ENCODE results near the gene AURKB.

AURKB gene

GRCh38 chr17:8192070-8192815 is 18.1 kb downstream of the AURKB start:
- peak; percentile 83 for DNase-seq (ENCODE audit: low read depth)
- TF ChIP-seq CTCF (IDR thresholded peaks at IDR 0.05; ENCODE audit: low read depth, low read length, missing control alignments) = no peak
- peak overlapping the region; percentile 44 for H3K4me3 ChIP-seq (ENCODE audit: low read depth, low read length)

DNA sequence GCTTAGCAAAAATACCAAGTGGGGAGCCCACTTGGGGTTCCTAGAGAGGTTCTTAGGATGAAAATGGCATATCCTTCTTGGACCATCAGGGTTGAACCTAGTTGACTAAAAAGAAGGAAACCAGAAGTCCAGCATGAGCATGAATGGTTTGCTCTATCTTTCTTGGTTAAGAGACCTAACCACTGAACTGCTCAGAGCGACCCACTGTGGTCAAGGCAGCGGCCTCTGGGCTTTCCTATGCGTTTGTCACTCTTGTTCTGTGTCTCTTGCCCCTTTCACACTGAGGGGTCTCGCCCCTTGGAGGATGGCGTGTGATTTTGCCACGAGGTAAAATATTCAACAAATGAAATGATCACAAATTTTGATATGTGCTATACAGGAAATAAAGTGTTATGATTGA is 19.9 kb downstream of the AURKB start:
- H3K4me3 ChIP-seq (ENCODE audit: low read depth, low read length) = peak overlapping the region; percentile 41
- DNase-seq (ENCODE audit: low read depth) = no peak
- TF ChIP-seq CTCF (IDR thresholded peaks at IDR 0.05; ENCODE audit: low read depth, low read length, missing control alignments) = no peak

GRCh38 chr17:8189711-8190477 is 20.5 kb downstream of the AURKB start, which contains the start of gene BORCS6:
Gene BORCS6 (minus strand): TSS chr17:8190180. CDS start chr17:8190140, 40 bp downstream.
- peak; percentile 97 for DNase-seq (ENCODE audit: low read depth)
- TF ChIP-seq CTCF (IDR thresholded peaks at IDR 0.05; ENCODE audit: low read depth, low read length, missing control alignments) = peak; percentile 6
- H3K4me3 ChIP-seq (ENCODE audit: low read depth, low read length) = peak within 1 kb of the TSS; percentile 84

DNA sequence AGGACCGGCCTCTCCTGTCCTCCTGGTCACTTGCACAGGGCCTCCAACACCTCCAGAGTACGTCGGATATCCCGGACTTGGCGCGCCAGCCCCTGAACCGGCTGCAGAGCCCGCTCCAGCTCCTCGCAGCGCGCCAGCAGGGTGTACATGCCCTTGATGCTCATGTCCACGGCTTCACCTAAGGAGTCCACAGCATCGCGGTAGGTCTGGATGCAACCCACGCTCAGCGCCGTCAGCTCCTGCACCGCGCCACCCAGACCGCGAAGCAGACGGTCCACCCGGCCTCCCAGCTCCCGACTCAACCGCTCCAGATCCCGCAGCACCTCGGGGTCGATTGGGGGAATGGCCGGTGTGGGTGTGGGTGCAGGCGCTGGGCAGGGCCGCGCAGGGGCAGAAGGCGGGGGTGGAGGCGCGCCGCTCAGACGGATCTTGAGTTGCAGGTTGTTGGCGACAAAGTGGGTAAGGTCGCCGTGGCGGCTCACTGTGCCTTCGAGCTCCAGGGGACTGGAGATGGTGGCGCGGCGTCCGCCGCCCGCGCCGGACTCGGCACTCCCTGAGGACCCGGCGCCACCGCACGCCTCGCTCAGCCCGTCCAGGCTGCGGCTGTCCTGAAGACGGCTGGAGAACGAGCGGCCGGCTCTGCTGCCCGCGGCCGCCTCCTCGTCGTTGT is 21.2 kb downstream of the AURKB start:
- no peak for DNase-seq (ENCODE audit: low read depth)
- peak overlapping the region; percentile 84 for H3K4me3 ChIP-seq (ENCODE audit: low read depth, low read length)
- TF ChIP-seq CTCF (IDR thresholded peaks at IDR 0.05; ENCODE audit: low read depth, low read length, missing control alignments) = no peak

GRCh38 chr17:8188263-8188839 is 22.0 kb downstream of the AURKB start:
- peak overlapping the region; percentile 84 for H3K4me3 ChIP-seq (ENCODE audit: low read depth, low read length)
- no peak for TF ChIP-seq CTCF (IDR thresholded peaks at IDR 0.05; ENCODE audit: low read depth, low read length, missing control alignments)
- DNase-seq (ENCODE audit: low read depth) = no peak

DNA sequence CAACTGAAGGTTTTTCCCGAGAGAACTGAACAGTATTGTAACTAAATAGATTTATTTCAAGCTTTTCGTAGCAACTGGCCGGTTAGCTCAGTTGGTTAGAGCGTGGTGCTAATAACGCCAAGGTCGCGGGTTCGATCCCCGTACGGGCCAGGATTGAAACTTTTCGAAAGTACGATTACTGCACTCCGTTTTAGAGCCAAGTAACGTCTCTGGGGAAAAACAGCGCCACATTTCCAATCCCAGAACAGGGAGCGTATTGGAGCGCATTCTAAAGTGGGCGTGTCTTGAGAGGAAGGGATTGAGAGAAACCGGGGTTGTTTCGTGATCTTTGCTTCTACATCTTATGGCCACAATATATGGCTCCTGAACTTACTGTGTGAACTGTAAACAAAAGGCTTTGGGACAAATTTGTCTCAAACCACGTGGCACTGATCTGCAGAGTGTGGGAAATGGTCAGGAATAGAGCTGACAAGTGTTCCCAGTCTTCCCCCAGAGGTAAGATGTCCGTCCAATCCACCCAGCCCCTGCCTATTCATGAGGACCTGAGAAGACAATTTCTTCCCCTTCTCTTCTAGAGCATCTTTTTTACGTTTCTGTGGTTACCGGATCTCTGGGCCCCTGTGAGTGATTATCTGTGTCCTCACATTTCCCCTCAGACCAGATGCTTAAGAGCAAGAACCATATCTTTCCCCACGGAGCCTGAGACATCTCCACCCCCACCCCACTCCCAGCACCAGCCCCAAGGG is 22.7 kb downstream of the AURKB start:
- TF ChIP-seq CTCF (IDR thresholded peaks at IDR 0.05; ENCODE audit: low read depth, low read length, missing control alignments) = no peak
- H3K4me3 ChIP-seq (ENCODE audit: low read depth, low read length) = peak overlapping the region; percentile 84
- peak; percentile 97 for DNase-seq (ENCODE audit: low read depth)

Measured in GM12864 (cell line).